Activated CD8-positive, alpha-beta memory T cell treated with anti-CD3 and anti-CD28 coated beads, Interleukin-2, amount 10 ng/mL, durations not matched to agents 7 days and 5 days (primary cell): Measurements from ENCODE around the gene ZBTB17. TPM values are rescaled to one million over a fixed set of nuclear protein-coding genes. Genes with fewer than 3 reads are reported as not detected.
"Not testable (repeated sequence)": the region's sequence is repeated elsewhere in the genome, so short reads cannot be mapped to it uniquely, and the experiment has no call there.

ENCODE experiments used
- ATAC-seq: fragments of 150-1000 bp; cut with Tn5 transposase; one replicate; pipeline ENCODE4 v1.10.0; 2021; ENCODE audit warnings: moderate library complexity
- CTCF ChIA-PET: fragments of 350-600 bp; sonication (Branson Sonifier 250); formaldehyde crosslinking; loops from one replicate; lab custom pipeline; 2021; ENCODE audit warnings: antibody characterized with exemption; lab: Charles Lee
- DNase-seq: peaks from one replicate; pipeline ENCODE4 v3.0.0-alpha.2; 2020
- H3K27ac Mint-ChIP-seq: one replicate; pipeline ENCODE4 v1.8.0; 2021; ENCODE audit warnings: mild to moderate bottlenecking, mixed read lengths
- H3K27me3 Mint-ChIP-seq: one replicate; pipeline ENCODE4 v1.8.0; 2021; ENCODE audit warnings: mixed read lengths
- H3K36me3 Mint-ChIP-seq: one replicate; pipeline ENCODE4 v1.8.0; 2021; ENCODE audit warnings: mild to moderate bottlenecking, mixed read lengths
- H3K4me1 Mint-ChIP-seq: one replicate; pipeline ENCODE4 v1.8.0; 2021; ENCODE audit warnings: mixed read lengths
- H3K4me3 Mint-ChIP-seq: one replicate; pipeline ENCODE4 v1.8.0; 2021; ENCODE audit warnings: mild to moderate bottlenecking, moderate library complexity, mixed read lengths
- H3K9me3 Mint-ChIP-seq: one replicate; pipeline ENCODE4 v1.8.0; 2022; ENCODE audit warnings: low read depth, mixed read lengths
- total RNA-seq, 2 experiments: library from RNA; stranded (reverse); gene quantifications; one replicate each; pipeline ENCODE4 v1.2.3, GENCODE V29; 2021

ZBTB17 gene
- total RNA-seq, 2 experiments from 2014 or later = 55.8 to 68.8 TPM

DNA sequence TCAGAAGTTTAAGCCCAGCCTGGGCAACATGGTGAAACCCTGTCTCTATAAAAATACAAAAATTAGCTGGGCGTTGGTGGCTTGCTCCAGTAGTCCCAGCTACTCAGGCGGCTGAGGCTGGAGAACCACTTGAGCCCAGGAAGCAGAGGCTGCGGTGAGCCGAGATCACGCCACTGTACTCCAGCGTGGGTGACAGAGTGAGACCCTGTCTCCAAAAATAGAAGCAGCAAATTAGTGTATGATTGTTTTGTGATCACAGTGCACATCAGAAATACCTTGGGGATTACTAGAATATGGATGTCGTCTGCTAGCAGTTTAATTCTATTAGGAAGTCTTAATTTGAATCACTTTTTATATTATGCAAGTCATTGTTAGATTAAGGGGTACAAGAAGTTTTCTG lies 59.0 kb downstream of the ZBTB17 start:
- H3K36me3 Mint-ChIP-seq = peaks cover 62% of the 10 kb centered on the region

DNA sequence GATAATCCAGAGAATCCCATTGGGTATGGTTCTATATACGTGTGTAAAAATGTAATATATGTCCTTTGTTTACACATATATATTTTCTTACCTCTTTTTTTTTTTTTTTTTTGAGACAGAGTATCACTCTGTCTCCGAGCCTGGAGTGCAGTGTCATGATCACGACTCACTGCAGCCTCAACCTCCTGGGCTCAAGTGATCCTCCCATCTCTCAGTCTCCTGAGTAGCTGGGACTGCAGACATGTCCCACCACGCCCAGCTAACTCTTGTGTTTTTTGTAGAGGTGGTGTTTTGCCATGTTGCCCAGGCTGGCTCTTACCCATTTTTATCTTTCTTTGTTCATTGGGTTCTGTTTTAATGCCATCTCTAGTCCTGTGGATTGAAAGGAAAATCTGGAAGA lies 59.5 kb downstream of the ZBTB17 start:
- ATAC-seq (peak; percentile 46), DNase-seq (no peak)
- CTCF ChIA-PET = interaction anchor here (1.0 to 2.6 kb wide), 6 partner anchors 9 to 124 kb away, joined by 3 to 8 read pairs (median 5); no protein-coding TSS in a partner anchor
- Mint-ChIP-seq H3K27me3 (no peaks in the 10 kb centered on the region), H3K4me1 (peaks cover 43% of the 10 kb centered on the region), H3K4me3 (peak overlapping the region; percentile 71), H3K27ac (peak overlapping the region; percentile 87), H3K36me3 (peaks cover 60% of the 10 kb centered on the region), H3K9me3 (no peaks in the 10 kb centered on the region)

More for the DNA sequence above, 59.0 kb downstream of the ZBTB17 start:
- Mint-ChIP-seq H3K9me3 (no peaks in the 10 kb centered on the region), H3K27me3 (no peaks in the 10 kb centered on the region), H3K4me3 (peak overlapping the region; percentile 61), H3K4me1 (peaks cover 45% of the 10 kb centered on the region), H3K27ac (peak overlapping the region; percentile 87)
- DNase-seq = peak; percentile 63
- CTCF ChIA-PET = interaction anchor here (1.0 to 2.6 kb wide), 5 partner anchors 10 to 125 kb away, joined by 3 to 8 read pairs (median 4); no protein-coding TSS in a partner anchor
- peak; percentile 40 for ATAC-seq

DNA sequence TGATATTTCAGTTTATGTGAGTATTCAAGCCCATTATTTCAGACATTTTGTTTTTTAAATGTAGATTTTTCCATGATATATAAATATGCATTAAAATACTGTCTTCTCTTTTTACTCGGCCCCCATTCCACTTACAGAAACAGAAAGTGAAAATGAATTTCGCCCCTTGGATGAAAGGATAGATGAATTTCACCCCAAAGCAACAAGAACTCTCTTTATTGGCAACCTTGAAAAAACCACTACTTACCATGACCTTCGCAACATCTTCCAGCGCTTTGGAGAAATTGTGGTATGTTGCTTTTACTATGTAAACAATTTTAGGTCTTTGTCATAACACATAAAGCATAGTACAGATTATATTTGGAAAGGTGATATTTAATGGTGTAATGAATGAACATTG lies 59.9 kb downstream of the ZBTB17 start:
- Mint-ChIP-seq H3K4me1 (peaks cover 41% of the 10 kb centered on the region), H3K36me3 (peaks cover 60% of the 10 kb centered on the region), H3K4me3 (peak overlapping the region; percentile 71), H3K27ac (peak overlapping the region; percentile 72), H3K9me3 (no peaks in the 10 kb centered on the region), H3K27me3 (no peaks in the 10 kb centered on the region)
- ATAC-seq (peak; percentile 31), DNase-seq (no peak)
- CTCF ChIA-PET = interaction anchor here (1.2 to 2.6 kb wide), 3 partner anchors 101 to 124 kb away, joined by 6 to 8 read pairs (median 6); no protein-coding TSS in a partner anchor

DNA sequence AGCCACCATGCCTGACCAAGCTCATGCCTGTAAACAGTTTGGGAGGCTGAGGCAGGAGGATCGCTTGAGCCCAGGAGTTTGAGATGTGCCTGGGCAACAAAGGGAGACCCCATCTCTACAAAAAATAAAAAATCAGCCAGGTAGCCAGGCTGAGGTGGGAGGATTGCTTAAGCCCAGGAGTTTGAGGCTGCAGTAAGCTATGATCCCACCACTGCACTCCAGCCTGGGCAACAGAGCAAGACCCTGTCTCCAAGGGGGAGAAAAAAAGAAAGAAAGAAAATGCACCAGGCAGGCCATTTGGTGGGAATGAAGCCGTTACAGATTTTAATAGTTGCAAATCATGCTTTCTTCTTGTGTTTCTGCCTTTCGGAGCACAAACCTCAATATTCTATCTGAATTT lies 62.3 kb downstream of the ZBTB17 start:
- peaks cover 27% of the 10 kb centered on the region for H3K4me1 Mint-ChIP-seq
- H3K36me3 Mint-ChIP-seq = peaks cover 56% of the 10 kb centered on the region
- not testable (repeated sequence) for H3K27ac Mint-ChIP-seq, H3K27me3 Mint-ChIP-seq, H3K4me3 Mint-ChIP-seq, H3K9me3 Mint-ChIP-seq, DNase-seq, ATAC-seq
- CTCF ChIA-PET = interaction anchor here (1.8 kb wide), 1 partner anchor 62 kb away, joined by 3 read pairs; the partner anchor contains the start of gene ZBTB17

DNA sequence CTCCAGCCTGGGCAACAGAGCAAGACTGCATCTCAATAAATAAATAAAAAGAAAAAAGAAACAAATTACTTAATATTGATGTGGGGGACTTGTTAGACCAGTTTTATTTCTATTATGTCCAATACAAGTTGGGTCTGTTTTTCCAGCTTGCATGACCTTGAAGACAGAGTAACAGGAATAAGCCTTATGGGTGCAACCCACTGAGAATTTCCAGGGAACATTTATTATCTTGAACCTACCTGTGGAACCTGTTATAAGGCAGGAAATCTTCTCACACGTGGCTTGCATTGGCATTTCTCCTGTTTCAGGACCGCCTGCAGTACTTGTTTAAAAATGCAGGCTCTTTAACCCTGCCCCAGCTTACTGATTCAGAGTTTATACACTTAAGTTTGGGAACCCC lies 64.0 kb downstream of the ZBTB17 start:
- Mint-ChIP-seq H3K4me1 (peaks cover 13% of the 10 kb centered on the region), H3K27ac (no peak overlapping the region), H3K27me3 (no peaks in the 10 kb centered on the region), H3K36me3 (peaks cover 48% of the 10 kb centered on the region), H3K4me3 (no peak overlapping the region), H3K9me3 (no peaks in the 10 kb centered on the region)
- no peak for ATAC-seq
- no peak for DNase-seq
- CTCF ChIA-PET = interaction anchor here (1.3 kb wide), 1 partner anchor 97 kb away, joined by 3 read pairs; no protein-coding TSS in a partner anchor

DNA sequence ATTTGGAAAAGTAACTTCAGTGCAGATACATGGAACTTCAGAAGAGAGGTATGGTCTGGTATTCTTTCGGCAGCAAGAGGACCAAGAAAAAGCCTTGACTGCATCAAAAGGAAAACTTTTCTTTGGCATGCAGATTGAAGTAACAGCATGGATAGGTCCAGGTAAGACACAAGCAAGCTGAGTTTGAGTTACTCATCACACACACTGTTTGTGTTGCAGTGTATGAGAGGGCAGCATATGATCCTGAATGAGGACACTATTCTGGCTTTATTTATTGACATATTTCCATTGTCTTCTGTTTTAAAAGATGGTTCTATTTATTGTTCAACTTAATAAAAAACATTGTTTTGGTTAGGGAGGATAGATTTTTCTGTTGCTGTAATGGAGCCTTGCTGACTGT lies 64.8 kb downstream of the ZBTB17 start:
- H3K9me3 Mint-ChIP-seq = no peaks in the 10 kb centered on the region
- H3K4me3 Mint-ChIP-seq = no peak overlapping the region
- H3K27ac Mint-ChIP-seq = no peak overlapping the region
- H3K36me3 Mint-ChIP-seq = peaks cover 43% of the 10 kb centered on the region
- CTCF ChIA-PET = no interaction called here
- peaks cover 6% of the 10 kb centered on the region for H3K4me1 Mint-ChIP-seq
- DNase-seq = no peak
- H3K27me3 Mint-ChIP-seq = no peaks in the 10 kb centered on the region
- ATAC-seq = no peak

DNA sequence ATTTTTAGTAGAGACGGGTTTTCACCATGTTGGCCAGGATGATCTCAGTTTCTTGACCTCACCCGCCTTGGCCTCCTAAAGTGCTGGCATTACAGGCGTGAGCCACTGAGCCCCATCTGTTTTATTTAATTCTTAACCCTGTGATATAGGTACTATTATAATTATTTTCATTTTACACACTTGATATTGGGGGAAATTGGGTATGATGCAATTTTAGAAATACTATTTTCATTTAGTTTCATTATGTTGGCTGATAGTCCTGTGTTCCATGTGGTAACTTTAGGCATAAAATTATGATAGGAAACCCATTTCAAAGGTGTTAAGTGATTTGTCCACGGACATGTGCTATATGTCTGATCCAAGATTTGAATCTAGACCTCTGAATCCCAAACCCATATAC lies 67.3 kb downstream of the ZBTB17 start:
- Mint-ChIP-seq H3K4me3 (no peak overlapping the region), H3K27ac (no peak overlapping the region), H3K4me1 (peaks cover under 1% of the 10 kb centered on the region), H3K9me3 (no peaks in the 10 kb centered on the region), H3K36me3 (peaks cover 31% of the 10 kb centered on the region), H3K27me3 (no peaks in the 10 kb centered on the region)
- ATAC-seq (no peak), DNase-seq (no peak)
- CTCF ChIA-PET = no interaction called here

DNA sequence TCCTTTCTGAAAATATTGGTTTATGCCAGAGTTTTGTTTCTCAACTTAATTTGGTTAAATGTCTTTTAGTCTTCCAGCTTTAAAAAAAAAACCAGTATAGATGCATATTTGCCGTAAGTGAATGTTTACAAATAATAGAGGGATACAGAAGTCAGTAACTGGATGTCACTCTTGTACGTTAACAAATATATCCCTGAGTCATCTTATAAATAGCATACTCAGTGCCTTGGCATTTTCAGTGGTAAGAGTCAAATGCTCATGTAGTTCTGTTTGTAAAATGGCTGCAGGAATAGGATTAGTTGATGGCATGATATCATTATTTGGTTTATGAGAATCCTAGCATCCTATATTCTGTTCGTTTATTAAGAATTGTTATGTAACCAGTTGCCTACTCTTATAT lies 73.0 kb downstream of the ZBTB17 start:
- ATAC-seq = no peak
- H3K36me3 Mint-ChIP-seq = peaks cover 14% of the 10 kb centered on the region
- no peaks in the 10 kb centered on the region for H3K9me3 Mint-ChIP-seq
- peaks cover 27% of the 10 kb centered on the region for H3K4me1 Mint-ChIP-seq
- H3K27ac Mint-ChIP-seq = no peak overlapping the region
- no peak overlapping the region for H3K4me3 Mint-ChIP-seq
- no peak for DNase-seq
- no peaks in the 10 kb centered on the region for H3K27me3 Mint-ChIP-seq
- CTCF ChIA-PET = interaction anchor here (0.7 kb wide), 2 partner anchors 74 to 111 kb away, joined by 3 to 4 read pairs; no protein-coding TSS in a partner anchor

DNA sequence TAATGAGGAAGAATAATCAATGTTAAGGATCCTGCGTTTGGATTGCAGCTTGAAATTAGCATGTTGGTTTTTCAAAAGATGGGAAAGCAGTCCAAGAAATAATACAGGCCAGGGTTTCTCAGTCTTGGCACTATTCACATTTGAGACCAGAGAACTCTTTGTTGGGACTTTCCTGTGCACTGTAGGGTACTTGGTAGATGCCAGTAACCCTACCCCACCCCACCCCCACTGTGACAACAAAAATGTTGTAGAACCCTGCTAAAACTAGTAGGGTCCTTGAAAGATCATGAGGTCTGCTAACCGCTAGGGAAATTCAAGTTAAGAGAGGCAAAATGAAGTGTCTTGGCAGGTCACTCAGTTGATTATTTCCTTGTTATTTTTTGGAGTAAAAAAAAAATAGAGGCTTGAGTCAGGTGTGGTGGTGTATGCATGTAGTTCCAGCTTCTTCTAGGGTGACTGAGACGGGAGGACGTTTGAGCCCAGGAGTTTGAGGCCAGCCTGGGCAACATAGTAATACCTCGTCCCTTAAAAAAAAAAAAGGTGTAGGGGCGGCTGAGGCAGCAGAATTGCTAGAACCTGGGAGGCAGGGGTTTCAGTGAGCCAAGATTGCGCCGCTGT lies 75.1 kb downstream of the ZBTB17 start:
- Mint-ChIP-seq H3K27ac (no peak overlapping the region), H3K36me3 (peaks cover 13% of the 10 kb centered on the region), H3K4me3 (no peak overlapping the region), H3K9me3 (no peaks in the 10 kb centered on the region), H3K27me3 (no peaks in the 10 kb centered on the region), H3K4me1 (peaks cover 33% of the 10 kb centered on the region)
- CTCF ChIA-PET = interaction anchor here (1.1 kb wide), 1 partner anchor 46 kb away, joined by 5 read pairs; no protein-coding TSS in a partner anchor
- DNase-seq (no peak), ATAC-seq (no peak)

DNA sequence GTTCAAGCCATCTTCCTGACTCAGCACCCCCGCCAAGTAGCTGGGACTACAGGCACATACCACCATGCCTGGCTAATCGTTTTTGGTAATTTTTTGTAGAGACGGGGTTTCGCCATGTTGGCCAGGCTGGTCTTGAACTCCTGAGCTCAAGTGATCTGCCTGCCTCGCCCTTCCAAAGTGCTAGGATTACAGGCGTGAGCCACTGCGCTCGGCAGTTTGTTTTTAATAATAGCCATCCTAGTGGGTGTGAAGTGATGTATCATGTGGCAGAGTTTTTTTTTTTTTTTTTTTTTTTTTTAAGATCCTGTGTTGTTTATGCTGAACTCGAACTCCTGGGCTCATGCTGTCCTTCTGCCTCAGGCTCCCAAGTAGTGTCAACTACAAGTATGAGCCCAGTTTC lies 76.6 kb downstream of the ZBTB17 start:
- CTCF ChIA-PET = no interaction called here
- Mint-ChIP-seq H3K36me3 (peaks cover 18% of the 10 kb centered on the region), H3K9me3 (no peaks in the 10 kb centered on the region), H3K4me3 (no peak overlapping the region), H3K4me1 (peaks cover 35% of the 10 kb centered on the region), H3K27me3 (no peaks in the 10 kb centered on the region), H3K27ac (no peak overlapping the region)
- no peak for DNase-seq
- ATAC-seq = no peak

DNA sequence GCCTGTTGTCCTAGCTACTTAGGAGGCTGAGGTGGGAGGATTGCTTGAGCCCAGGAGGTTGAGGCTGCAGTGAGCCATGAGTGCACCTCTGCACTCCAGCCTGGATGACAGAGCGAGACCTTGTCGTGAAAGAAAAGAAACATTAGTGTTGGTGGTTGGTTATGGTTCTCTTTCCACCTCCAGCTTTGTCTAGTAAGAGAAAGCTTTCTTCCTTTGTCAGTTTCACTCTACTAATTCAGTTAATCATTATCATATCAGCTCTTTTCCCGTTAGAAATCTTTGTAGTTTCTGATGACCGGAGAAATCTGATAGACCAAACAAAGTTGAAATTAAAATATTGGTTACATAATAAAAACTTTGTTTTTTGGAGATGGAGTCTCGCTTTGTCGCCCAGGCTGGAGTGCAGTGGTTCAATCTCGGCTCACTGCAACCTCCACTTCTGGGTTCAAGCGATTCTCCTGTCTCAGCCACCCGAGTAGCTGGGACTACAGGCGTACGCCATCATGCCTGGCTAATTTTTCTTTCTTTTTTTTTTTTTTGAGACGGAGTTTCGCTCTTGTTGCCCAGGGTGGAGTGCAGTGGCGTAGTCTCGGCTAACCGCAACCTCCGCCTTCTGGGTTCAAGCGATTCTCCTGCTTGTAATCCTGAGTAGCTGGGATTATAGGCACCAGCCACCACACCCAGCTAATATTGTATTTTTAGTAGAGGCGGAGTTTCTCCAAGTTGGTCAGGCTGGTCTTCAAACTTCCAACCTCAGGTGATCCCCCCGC lies 78.9 kb downstream of the ZBTB17 start:
- H3K4me3 Mint-ChIP-seq, DNase-seq, CTCF ChIA-PET, ATAC-seq, H3K27me3 Mint-ChIP-seq, H3K27ac Mint-ChIP-seq, H3K9me3 Mint-ChIP-seq: not testable (repeated sequence)
- Mint-ChIP-seq H3K36me3 (peaks cover 26% of the 10 kb centered on the region), H3K4me1 (peaks cover 43% of the 10 kb centered on the region)

DNA sequence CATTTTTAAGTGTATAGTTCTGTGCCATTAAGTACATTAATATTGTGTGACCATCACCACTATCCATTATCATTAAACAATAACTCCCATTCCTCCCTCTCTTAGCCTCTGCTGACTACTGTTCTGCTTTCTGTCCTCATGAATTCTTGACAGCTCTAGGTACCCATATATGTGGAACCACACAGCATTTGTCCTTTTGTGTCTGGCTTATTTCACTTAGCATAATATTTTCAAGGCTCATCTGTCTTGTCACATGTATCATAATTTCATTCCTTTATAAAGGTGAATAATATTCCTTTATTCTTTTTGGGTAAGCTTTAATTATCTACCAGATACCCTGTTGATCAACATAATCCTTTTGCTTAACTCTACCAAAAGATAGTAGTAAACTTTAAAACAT lies 80.7 kb downstream of the ZBTB17 start:
- H3K27me3 Mint-ChIP-seq = no peaks in the 10 kb centered on the region
- CTCF ChIA-PET = interaction anchor here (1.2 to 2.5 kb wide), 2 partner anchors 14 to 80 kb away, joined by 3 to 6 read pairs; no protein-coding TSS in a partner anchor
- no peaks in the 10 kb centered on the region for H3K9me3 Mint-ChIP-seq
- peaks cover 30% of the 10 kb centered on the region for H3K36me3 Mint-ChIP-seq
- ATAC-seq (no peak), DNase-seq (no peak)
- no peak overlapping the region for H3K27ac Mint-ChIP-seq
- peaks cover 34% of the 10 kb centered on the region for H3K4me1 Mint-ChIP-seq
- no peak overlapping the region for H3K4me3 Mint-ChIP-seq

DNA sequence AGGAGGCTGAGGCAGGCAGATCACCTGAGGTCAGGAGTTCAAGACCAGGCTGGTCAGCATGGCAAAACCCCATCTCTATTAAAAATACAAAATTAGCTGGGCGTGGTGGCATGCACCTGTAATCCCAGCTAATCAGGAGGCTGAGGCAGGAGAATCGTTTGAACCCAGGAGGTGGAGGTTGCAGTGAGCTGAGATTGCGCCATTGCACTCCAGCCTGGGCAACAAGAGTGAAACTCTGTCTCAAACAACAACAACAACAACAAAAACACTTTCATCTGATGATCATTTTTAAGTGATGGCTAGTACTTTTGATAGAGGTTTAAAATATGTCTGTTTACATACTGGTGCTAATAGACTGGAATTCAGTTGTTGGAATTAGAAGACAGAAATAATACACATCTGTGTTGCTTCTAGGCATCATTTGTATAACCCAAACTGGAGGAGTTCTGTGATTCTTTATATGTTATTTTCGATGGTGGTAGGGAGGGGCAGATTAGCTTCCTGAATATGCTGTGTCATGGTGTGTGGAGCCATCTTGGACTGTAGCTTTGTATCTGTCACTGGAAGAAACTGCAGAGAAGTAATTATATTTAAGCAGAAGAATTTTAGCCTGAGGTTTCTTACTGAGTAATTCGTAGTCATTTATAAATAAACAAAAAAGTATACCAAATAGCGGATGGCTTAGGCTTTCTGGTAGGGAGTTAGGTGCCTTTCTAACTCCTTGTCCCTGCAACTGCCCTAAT lies 82.9 kb downstream of the ZBTB17 start:
- CTCF ChIA-PET = interaction anchor here (2.5 kb wide), 1 partner anchor 77 kb away, joined by 6 read pairs; no protein-coding TSS in a partner anchor
- H3K9me3 Mint-ChIP-seq, H3K4me3 Mint-ChIP-seq, DNase-seq, ATAC-seq, H3K27me3 Mint-ChIP-seq: not testable (repeated sequence)
- Mint-ChIP-seq H3K27ac (peak overlapping the region; percentile 69), H3K4me1 (peaks cover 26% of the 10 kb centered on the region), H3K36me3 (peaks cover 32% of the 10 kb centered on the region)
